Measurements from ENCODE around the gene PER1. TPM values are rescaled to one million over a fixed set of nuclear protein-coding genes. Genes with fewer than 3 reads are reported as not detected.

PER1 gene
- total and polyA plus RNA-seq, 2 of the 13 experiments (the other 11 are each of a cell fraction or from before 2014, with no cell fraction given): 2.6 to 3.6 TPM

GRCh38 chr17:8145811-8146210 is 6.4 kb downstream of the PER1 start:
- Histone ChIP-seq H3K27ac (ENCODE audit: extremely low read length, insufficient read depth, low read length) (no peak overlapping the region), H3K4me1 (ENCODE audit: insufficient read depth, low read length) (no peaks in the 10 kb centered on the region), H4K20me1 (ENCODE audit: insufficient read depth, low read length) (0 out of 2 replicates have a peak, but pooled peaks cover 3% of the 10 kb centered on the region), H3K36me3 (replicated peaks in 1 of 2; ENCODE audit: control insufficient read depth in 1 of 2, insufficient read depth in 2 of 2, low read length in 2 of 2) (peaks cover 18 to 45% of the 10 kb centered on the region in 2 experiments; a peak in 4 of 5 replicates), H2AFZ (ENCODE audit: low read length) (no peak overlapping the region), H3K79me2 (ENCODE audit: insufficient read depth, low read length) (no peaks in the 10 kb centered on the region), H3K9me3 (ENCODE audit: low read length) (no peaks in the 10 kb centered on the region), H3K9ac (ENCODE audit: insufficient read depth, low read depth, low read length) (no peak overlapping the region), H3K4me3 (replicated peaks in 1 of 3; ENCODE audit: insufficient read depth in 1 of 3, low read depth in 2 of 3, low read length in 3 of 3) (no peak overlapping the region), H3K27me3 (ENCODE audit: control insufficient read depth in 1 of 2, insufficient read depth in 2 of 2, low read length in 2 of 2) (no peaks in the 10 kb centered on the region), H3K4me2 (ENCODE audit: low read depth, low read length) (no peak overlapping the region)
- no TSS peak for BruUV-seq (replicated peaks)
- ATAC-seq (no peak), DNase-seq (ENCODE audit: low spot score) (no peak), FAIRE-seq (no peak)
- TF ChIP-seq ERF (CRISPR knock-in tag; IDR thresholded peaks at IDR 0.05) (no peak), MLX (CRISPR knock-in tag; IDR thresholded peaks at IDR 0.05) (no peak), THAP9 (CRISPR knock-in tag; IDR thresholded peaks at IDR 0.05; ENCODE audit: borderline replicate concordance) (no peak)
- in situ Hi-C loops (cut with HindIII; ENCODE audit: extremely low pct_ligation_motif_present, low pct_unique_long_range_greater_than_20kb): no loop called here
- POLR2A ChIA-PET: no interaction called here
- CTCF ChIA-PET (ENCODE audit: low intra/inter-chr PET ratio, low total read pairs): no interaction called here
- 94% methylated on average over 9 of the region's 12 CpGs for WGBS (ENCODE audit: low lambda C conversion rate)
- intact Hi-C loops (cut with micrococcal nuclease; ENCODE audit: unreplicated experiment): loop anchor here (5.0 kb wide), 1 partner anchor 476 kb away; no protein-coding TSS in a partner anchor

Data from HepG2 (cell line).